Measurements from ENCODE around the gene POLR2E. TPM values are rescaled to one million over a fixed set of nuclear protein-coding genes. Genes with fewer than 3 reads are reported as not detected.

The POLR2E gene
- total and polyA plus RNA-seq, 4 donors, result 51.8 to 211 (median 171) TPM

GRCh38 chr19:1080360-1081161 is 14.6 kb downstream of the POLR2E start:
- Histone ChIP-seq H3K27ac (ENCODE audit: low read depth in 1 of 2, low read length in 2 of 2) (no peak overlapping the region), H3K27me3 (ENCODE audit: control insufficient read depth in 4 of 4, insufficient read depth in 4 of 4, low read length in 3 of 4) (no peaks in the 10 kb centered on the region), H3K36me3 (ENCODE audit: control insufficient read depth in 4 of 4, insufficient read depth in 3 of 4, low read depth in 1 of 4, low read length in 3 of 4) (peaks cover 0 to 3% (median 1%) of the 10 kb centered on the region in 4 donors), H3K4me1 (ENCODE audit: control insufficient read depth in 4 of 4, insufficient read depth in 4 of 4, low read length in 3 of 4) (peaks cover 10 to 32% (median 14%) of the 10 kb centered on the region in 4 donors), H3K9me3 (ENCODE audit: control insufficient read depth in 4 of 4, low read length in 3 of 4) (no peaks in the 10 kb centered on the region), H3K9ac (ENCODE audit: low read depth in 1 of 2, low read length in 2 of 2) (no peak overlapping the region), H3K4me3 (ENCODE audit: low read depth in 1 of 3, low read length in 3 of 3) (no peak overlapping the region)
- WGBS, result 94% methylated on average over 50 of the region's 50 CpGs
- no peak for DNase-seq (ENCODE audit: low spot score)
- no peak for TF ChIP-seq RAD21 (IDR thresholded peaks at IDR 0.05)
- no peak for TF ChIP-seq TAF1 (conservative IDR thresholded peaks at IDR 0.05)
- TF ChIP-seq SP1 (IDR thresholded peaks at IDR 0.05), result no peak
- TF ChIP-seq YY1 (IDR thresholded peaks at IDR 0.05), result no peak
- no peak for TF ChIP-seq ATF3 (IDR thresholded peaks at IDR 0.05)
- no peak for TF ChIP-seq HNF4G (IDR thresholded peaks at IDR 0.05)
- TF ChIP-seq FOXA1 (IDR thresholded peaks at IDR 0.05), result no peak
- TF ChIP-seq NR2F2 (IDR thresholded peaks at IDR 0.05), result no peak
- no peak for TF ChIP-seq REST (IDR thresholded peaks at IDR 0.05)
- TF ChIP-seq EGR1 (IDR thresholded peaks at IDR 0.05; ENCODE audit: low read depth in 2 of 2), result no peak
- no peak for TF ChIP-seq JUND (IDR thresholded peaks at IDR 0.05)
- no peak for TF ChIP-seq RXRA (IDR thresholded peaks at IDR 0.05)
- TF ChIP-seq GABPA (IDR thresholded peaks at IDR 0.05 in 1 of 2, conservative IDR thresholded peaks at IDR 0.05 in 1 of 2), result no peak
- TF ChIP-seq ZBTB33 (IDR thresholded peaks at IDR 0.05), result no peak

- TF ChIP-seq FOXA2 (IDR thresholded peaks at IDR 0.05) (no peak), TAF1 (conservative IDR thresholded peaks at IDR 0.05) (no peak), YY1 (IDR thresholded peaks at IDR 0.05) (no peak), SP1 (IDR thresholded peaks at IDR 0.05) (no peak), CTCF (IDR thresholded peaks at IDR 0.05; ENCODE audit: low read depth, low read length, missing input control) (no peak), JUND (IDR thresholded peaks at IDR 0.05) (no peak), HNF4G (IDR thresholded peaks at IDR 0.05) (no peak), RXRA (IDR thresholded peaks at IDR 0.05) (no peak)
- DNase-seq (ENCODE audit: low spot score), result no peak
- H3K4me1 ChIP-seq (ENCODE audit: control insufficient read depth in 4 of 4, insufficient read depth in 4 of 4, low read length in 3 of 4), result peaks cover 10 to 36% (median 17%) of the 10 kb centered on the region in 4 donors
- no peaks in the 10 kb centered on the region for H3K9me3 ChIP-seq (ENCODE audit: control insufficient read depth in 4 of 4, low read length in 3 of 4)
- no peak overlapping the region for H3K9ac ChIP-seq (ENCODE audit: low read depth in 1 of 2, low read length in 2 of 2)
- no peak overlapping the region for H3K27ac ChIP-seq (ENCODE audit: low read depth in 1 of 2, low read length in 2 of 2)
- peaks cover 0 to 3% (median 1%) of the 10 kb centered on the region in 4 donors for H3K36me3 ChIP-seq (ENCODE audit: control insufficient read depth in 4 of 4, insufficient read depth in 3 of 4, low read depth in 1 of 4, low read length in 3 of 4)
- WGBS, result 94% methylated on average over 45 of the region's 45 CpGs
- H3K27me3 ChIP-seq (ENCODE audit: control insufficient read depth in 4 of 4, insufficient read depth in 4 of 4, low read length in 3 of 4), result no peaks in the 10 kb centered on the region
- H3K4me3 ChIP-seq (ENCODE audit: low read depth in 1 of 3, low read length in 3 of 3), result no peak overlapping the region
Observed at GRCh38 chr19:1079566-1080111, 15.5 kb downstream of the POLR2E start.
